HG02610 (cell line): ENCODE measurements around the gene SSR4.

Experiments
- ATAC-seq: cut with Tn5 transposase; IDR thresholded peaks from one replicate; pipeline ENCODE4 v1.9.1; 2021; ENCODE audit warnings: mild to moderate bottlenecking, moderate library complexity; ENCODE audit not compliant: unreplicated experiment

Gene SSR4

GRCh38 chrX:153780678-153781427, 13.6 kb upstream of the SSR4 start, which contains the start of gene SRPK3:
SRPK3 (plus strand) TSS chrX:153781041; CDS start chrX:153781087, 46 bp downstream.
- ATAC-seq: no peak

- no peak for ATAC-seq
Measured at GRCh38 chrX:153781428-153782047, 12.9 kb upstream of the SSR4 start.

DNA sequence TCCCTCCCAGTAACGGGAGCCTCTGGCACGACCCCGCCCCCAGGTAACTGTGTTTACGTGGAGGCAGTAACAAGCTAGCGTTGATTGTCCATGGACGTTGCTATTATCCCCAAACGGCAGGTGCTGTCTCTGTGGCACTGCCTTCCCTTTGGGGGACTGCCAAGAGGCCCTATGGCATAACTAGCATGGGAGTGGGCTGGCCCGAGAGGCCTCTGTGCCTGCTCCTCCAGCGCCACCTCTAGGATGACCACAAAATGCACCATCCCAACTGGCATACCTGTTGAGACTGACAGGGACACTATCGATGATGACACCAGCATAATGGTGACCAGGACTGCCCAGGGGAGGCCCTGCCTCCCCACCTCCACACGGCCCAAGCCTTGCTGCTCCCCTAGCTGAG, 12.2 kb upstream of the SSR4 start:
- no peak for ATAC-seq

DNA sequence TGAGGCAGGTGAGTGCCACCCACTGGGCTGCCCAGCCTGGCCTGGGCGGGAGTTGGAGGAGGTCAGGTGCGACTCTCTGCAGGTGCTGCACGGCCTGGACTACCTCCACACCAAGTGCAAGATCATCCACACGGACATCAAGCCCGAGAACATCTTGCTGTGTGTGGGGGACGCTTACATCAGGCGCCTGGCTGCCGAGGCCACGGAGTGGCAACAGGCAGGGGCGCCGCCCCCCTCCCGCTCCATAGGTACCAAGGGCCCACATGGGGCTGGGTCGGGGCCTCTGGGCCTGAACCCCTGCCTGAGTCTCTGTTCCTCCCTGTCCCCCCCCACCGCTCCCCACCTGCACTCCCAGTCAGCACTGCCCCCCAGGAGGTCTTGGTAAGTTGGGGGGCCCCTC, 11.6 kb upstream of the SSR4 start:
- no peak for ATAC-seq

DNA sequence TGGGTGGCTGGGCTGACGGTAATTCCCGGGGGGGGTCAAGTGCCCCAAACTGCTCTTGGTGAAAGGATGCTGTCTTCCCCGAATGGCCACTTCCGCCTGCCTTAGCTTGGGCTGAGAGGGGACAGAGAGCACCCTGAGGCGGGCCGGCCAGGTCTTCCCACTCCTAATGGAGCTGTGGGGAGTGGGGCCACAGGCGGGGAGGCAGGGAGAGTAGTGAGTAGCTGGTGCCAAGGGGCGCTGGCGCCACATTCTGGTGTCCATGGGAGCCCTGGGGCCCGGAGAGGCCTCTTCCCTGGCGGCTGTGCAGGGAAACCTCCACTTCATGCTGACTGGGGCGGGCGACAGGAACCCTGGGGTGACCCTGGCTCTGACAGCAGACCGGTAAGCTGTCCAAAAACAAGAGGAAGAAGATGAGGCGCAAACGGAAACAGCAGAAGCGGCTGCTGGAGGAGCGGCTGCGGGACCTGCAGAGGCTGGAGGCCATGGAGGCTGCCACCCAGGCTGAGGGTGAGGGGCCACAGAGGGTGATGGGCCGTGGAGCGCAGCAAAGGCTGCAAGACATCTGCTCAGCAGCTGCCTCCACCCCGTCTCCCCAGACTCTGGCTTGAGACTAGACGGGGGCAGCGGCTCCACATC, 11.0 kb upstream of the SSR4 start:
- ATAC-seq: no peak

DNA sequence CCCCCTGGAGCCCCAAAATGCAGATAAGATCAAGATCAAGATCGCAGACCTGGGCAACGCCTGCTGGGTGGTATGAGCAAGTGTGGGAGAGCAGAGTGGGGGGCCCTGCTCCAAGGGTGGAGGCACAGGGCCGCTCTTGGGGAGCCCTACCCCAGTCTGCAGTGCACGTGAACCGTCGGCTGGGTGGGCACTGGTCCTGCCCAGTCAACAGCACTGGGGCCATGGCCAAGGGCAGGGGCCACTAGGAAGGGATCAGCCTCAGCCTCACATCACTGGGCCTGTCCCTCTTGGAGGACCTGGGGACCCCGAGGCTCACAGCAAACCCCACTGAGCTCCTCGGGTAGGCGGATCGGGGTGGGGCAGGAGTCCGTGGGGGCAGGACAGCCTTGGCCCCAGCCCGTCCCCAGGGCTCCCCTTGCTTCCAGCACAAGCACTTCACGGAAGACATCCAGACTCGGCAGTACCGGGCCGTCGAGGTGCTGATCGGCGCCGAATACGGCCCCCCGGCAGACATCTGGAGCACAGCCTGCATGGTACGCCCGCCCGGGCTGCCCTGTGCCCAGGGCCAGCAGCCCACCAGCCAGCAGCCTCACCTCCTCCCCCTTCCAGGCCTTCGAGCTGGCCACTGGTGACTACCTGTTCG, 10.0 kb upstream of the SSR4 start:
- no peak for ATAC-seq

GRCh38 chrX:153786669-153787068, 7.8 kb upstream of the SSR4 start:
- no peak for ATAC-seq

DNA sequence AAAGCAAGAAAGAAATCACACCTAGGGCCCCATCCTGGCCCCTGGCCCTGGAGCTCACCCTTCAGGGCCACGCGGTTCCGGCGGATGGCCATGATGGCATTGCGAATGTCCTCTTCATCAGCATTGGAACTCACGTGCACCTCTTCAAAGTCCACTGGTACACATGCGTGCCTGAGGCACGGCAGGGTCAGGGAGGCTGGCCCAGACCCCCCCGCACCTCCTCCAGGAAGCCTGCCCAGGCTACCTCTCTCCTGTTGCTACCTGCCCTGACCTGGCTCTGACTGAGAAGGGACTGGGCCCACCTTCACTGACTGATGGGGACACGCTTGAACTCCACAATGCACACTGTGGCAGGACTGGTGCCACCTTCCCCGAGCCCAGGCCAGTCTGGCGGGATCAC, 4.8 kb upstream of the SSR4 start:
- no peak for ATAC-seq

GRCh38 chrX:153791104-153791852, 3.2 kb upstream of the SSR4 start:
- no peak for ATAC-seq

DNA sequence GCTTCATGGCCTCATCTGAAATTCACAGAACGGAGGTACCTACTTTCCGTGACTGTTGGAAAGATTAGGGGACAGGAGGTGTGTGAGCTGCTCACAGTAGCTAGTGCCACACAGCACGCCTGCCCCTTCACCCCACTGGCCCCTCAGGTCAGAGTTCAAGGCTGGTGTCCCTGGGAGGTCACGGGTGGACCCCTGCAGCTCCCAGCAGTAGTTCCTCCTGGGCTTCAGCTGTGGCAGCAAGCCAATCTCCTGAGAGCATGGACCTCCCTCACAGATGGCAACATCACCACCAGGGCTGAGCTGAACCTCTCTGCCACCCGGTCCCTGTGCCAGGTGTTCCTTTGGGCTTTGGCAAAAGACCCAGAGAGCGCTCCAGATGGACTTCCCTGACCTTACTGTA, 2.1 kb upstream of the SSR4 start:
- ATAC-seq: no peak

- no peak for ATAC-seq
Measured at GRCh38 chrX:153793291-153793690, 1.2 kb upstream of the SSR4 start.

DNA sequence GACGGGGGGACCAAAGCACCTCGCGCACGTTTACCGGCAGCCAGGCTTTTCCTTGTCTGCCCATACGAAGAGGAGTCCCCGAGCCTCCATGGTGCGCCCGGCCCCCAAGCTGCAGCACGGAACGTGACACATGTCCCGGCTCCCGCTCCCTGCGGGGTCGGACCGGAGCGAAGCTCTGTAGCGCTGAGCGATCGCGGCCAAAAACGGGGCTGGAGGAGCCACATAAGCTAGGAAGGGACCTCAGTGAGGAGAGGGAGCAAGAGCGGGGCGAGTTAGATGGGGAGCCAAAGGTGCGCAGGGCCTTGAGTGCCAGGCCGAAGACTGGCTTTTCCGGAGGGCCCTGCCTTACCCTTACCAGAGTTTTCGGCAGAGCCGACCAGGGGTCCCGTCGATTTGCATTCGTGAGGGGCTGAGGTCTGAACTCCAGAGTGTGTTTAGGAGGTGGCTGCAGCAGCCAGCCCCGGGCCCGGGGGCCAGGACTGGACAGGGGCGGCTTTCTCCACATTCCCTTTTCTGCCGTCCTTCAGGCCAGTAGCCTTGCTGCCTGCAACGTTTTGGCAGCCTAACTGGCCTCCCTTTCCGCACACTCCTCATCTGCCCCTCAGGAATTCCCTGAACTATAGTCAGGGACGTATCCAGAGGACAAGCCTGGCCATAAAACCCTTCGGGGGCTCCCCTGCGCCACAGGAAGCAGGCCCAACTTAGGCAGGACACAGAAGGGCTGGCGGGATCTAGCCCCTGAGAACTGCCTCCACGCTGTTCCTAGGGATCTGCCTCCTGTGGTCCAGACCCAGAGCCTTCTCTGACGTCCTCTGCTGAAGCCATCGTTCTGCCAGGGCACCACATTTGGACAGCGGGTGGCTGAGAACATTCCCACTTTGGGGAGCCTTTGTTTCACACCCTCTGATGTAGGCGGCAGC, 689 bp downstream of the SSR4 start:
- ATAC-seq: no peak

GRCh38 chrX:153797415-153798015, 3.0 kb downstream of the SSR4 start:
- no peak for ATAC-seq

DNA sequence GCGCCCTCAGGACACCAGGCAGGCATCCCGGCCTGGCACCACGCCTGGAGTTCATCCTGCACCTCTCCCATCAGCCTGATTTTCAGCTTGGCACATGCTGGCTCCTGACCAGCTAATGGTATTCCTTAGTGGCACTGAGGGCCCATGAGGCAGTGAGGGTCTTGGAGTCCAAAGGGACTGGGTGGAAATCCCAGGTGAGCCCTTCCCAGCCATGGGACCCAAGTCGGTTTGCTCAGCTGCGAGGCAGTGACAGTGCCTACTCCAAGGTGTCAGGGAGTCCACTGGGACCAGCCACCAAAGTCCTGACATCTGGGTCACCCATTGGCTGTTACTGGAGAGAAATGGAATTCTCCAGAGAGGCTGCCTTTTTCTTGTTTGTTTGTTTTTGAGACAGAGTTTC, 4.9 kb downstream of the SSR4 start:
- ATAC-seq: no peak

DNA sequence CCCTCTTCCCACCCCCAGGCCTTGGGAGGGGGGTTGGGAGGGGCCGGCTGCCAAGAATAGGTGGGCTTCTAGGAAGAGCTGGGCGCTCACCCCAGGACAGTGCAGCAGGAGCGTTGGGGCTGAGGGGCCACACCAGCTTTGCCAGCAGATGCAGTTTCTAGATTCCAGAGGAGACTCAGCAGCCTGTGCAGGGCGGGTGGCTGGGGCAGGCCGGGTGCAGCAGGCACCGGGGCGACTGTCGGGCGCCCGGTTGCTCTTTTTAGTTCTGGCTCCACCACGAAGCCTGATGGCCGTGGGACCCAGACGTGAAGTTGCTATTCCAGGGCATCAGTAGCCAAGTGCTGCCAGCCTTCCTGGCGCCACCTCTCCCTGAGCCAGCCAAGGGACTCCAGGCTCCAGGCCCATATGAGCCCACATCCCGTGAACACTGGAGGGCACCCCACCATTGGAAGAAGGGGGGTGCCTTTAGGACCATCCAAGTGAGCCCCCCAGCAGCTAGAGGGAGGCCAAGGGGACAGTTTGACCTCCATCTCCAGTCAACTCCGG, 5.8 kb downstream of the SSR4 start:
- ATAC-seq: no peak

DNA sequence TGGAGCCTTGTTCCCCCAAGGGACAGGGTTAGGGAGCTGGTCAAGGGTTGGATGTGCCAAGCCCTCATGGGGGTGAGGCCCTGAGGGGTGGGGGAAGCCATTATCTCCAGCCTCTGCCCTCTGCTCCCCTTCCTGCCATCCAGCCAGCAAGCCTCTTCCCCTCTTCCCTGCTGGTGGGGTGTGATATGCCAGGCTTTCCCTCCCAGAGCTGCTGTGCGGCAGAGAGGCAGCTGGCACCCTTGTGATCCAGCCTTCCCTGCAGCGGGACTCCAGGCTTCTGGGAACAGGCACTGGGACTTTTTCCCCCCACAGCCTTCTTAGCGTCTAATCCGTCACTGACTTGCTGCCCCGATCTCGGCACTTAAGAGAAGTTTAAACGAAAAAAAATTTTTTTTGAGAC, 6.3 kb downstream of the SSR4 start:
- no peak for ATAC-seq

DNA sequence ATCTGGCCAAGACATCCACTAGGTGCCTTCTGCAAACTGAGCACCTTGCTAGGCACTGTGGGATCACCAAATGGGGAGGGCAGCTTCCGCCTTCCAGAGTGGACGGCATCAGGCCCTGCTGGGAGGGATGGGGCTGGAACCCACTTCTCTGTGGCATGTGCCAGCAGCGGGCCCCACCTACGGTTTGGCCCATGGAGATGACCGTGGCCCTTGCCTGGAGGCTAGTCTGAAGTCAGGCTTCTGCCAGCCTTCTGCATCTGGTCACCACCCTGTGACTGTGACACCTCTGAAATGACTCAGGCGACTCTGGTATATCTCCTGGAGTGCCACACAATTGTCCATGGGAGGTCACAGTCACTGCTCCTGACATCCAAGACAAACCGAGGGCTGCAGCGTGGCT, 7.2 kb downstream of the SSR4 start:
- ATAC-seq: no peak

DNA sequence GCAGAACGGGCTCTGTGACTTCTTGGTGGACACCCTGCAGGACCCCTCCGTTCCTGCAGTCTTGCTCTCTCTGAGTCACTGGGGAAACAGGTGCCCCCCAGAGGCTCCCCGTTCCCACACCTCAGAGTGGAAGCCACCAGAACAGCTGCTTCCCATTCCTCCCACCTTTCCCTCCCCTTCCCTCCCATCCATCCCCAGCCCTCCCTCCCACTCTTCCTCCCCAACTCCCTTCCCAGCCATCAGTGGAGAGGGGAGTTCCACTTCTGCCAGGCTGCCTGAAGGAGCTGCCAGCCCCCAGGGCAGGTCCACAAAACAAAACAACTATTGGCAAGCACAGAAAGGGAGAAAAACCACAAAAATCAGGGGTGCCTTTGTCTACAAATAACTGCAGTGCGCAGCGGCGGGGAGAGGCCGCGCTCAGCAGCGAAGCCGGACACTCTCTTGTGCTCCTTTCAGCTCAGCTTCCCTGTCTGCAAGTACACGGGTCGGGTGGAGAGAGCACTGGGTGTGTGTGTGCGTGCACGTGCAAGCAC, 8.1 kb downstream of the SSR4 start:
- no peak for ATAC-seq
